Ovary (tissue), 3 donors: Measurements from ENCODE around the gene ZNF804B.

Source experiments
- CTCF ChIP-seq, 3 donors: fragments of 450-650 bp in 2 of 3; fragments of 200-600 bp in 1 of 3; IDR thresholded peaks; one replicate each; pipeline versions ENCODE4 v1.5.1 to v1.8.0; 2016 to 2022; ENCODE audit warnings: antibody characterized with exemption in 3 of 3, mild to moderate bottlenecking in 1 of 3
- EP300 ChIP-seq: sonication (generic); formaldehyde crosslinking; IDR thresholded peaks from one replicate; pipeline ENCODE4 v1.6.1; 2017; ENCODE audit warnings: antibody characterized with exemption
- POLR2A ChIP-seq: fragments of 450-650 bp; IDR thresholded peaks from one replicate; pipeline ENCODE4 v1.6.1; 2017; ENCODE audit warnings: antibody characterized with exemption, mild to moderate bottlenecking, moderate library complexity
- donor health status: DM: no; HTN: no; CAD: no.

- no peak for TF ChIP-seq POLR2A
- TF ChIP-seq CTCF (IDR thresholded peaks at IDR 0.05) = no peak
- TF ChIP-seq EP300 = no peak
These were observed 895 bp upstream of the ZNF804B start for GRCh38 chr7:88758381-88759229.
